GM23338 (cell line): ENCODE data around the gene CUX1. TPM values are rescaled to one million over a fixed set of nuclear protein-coding genes. Genes with fewer than 3 reads are reported as not detected.
A peak's percentile ranks its signal among the peaks of the same experiment; 100 is the strongest.

Experiments
- ATAC-seq: fragments of 200-7000 bp; cut with Tn5 transposase; 3 replicates; pipeline ENCODE4 v1.9.1; 2020
- DNase-seq: peaks from one replicate; pipeline ENCODE4 v3.0.0-alpha.2; 2015; ENCODE audit warnings: low spot score
- H2AFZ ChIP-seq: fragments of 200-600 bp; sonication (generic); 2 replicates; pipeline ENCODE4 v1.8.0; 2016; ENCODE audit warnings: antibody characterized with exemption, mild to moderate bottlenecking, moderate library complexity
- H3F3A ChIP-seq: fragments of 200-600 bp; sonication (generic); replicated peaks from 2 replicates; pipeline ENCODE4 v1.8.0; 2017; ENCODE audit warnings: antibody characterized with exemption, mixed run types, low read depth
- H3K27ac ChIP-seq: fragments of 200-600 bp; sonication (generic); 2 replicates; pipeline ENCODE4 v1.6.1; 2016; ENCODE audit warnings: low read depth
- H3K27me3 ChIP-seq: fragments of 200-600 bp; sonication (generic); 2 replicates; pipeline ENCODE4 v1.8.0; 2016; ENCODE audit warnings: mild to moderate bottlenecking, mixed run types, moderate library complexity; ENCODE audit not compliant: insufficient read depth
- H3K36me3 ChIP-seq: fragments of 200-600 bp; sonication (generic); 2 replicates; pipeline ENCODE4 v1.8.0; 2016; ENCODE audit warnings: mild to moderate bottlenecking; ENCODE audit not compliant: insufficient read depth
- H3K4me1 ChIP-seq: fragments of 200-600 bp; sonication (generic); 2 replicates; pipeline ENCODE4 v1.8.0; 2016; ENCODE audit warnings: mild to moderate bottlenecking, moderate library complexity; ENCODE audit not compliant: insufficient read depth
- H3K4me2 ChIP-seq: fragments of 200-600 bp; sonication (generic); 2 replicates; pipeline ENCODE4 v1.7.1; 2017; ENCODE audit warnings: mixed run types
- H3K4me3 ChIP-seq: fragments of 200-600 bp; sonication (generic); 2 replicates; pipeline ENCODE4 v1.6.1; 2016; ENCODE audit warnings: mixed run types
- H3K79me2 ChIP-seq: fragments of 200-600 bp; sonication (generic); replicated peaks from 2 replicates; pipeline ENCODE4 v1.8.0; 2017; ENCODE audit warnings: mild to moderate bottlenecking; ENCODE audit not compliant: insufficient read depth
- H3K9me2 ChIP-seq: fragments of 200-600 bp; sonication (generic); 2 replicates; pipeline ENCODE4 v1.8.0; 2017; ENCODE audit not compliant: insufficient read depth
- H4K20me1 ChIP-seq: fragments of 200-600 bp; sonication (generic); replicated peaks from 2 replicates; pipeline ENCODE4 v1.8.0; 2017; ENCODE audit warnings: mild to moderate bottlenecking; ENCODE audit not compliant: insufficient read depth
- H3K27ac Mint-ChIP-seq: 2 replicates; pipeline ENCODE4 v1.8.0; 2020; ENCODE audit warnings: inconsistent platforms, mild to moderate bottlenecking, moderate library complexity, mixed read lengths
- H3K27me3 Mint-ChIP-seq: 3 replicates; pipeline ENCODE4 v1.8.0; 2022; ENCODE audit warnings: low read depth, mild to moderate bottlenecking, moderate library complexity, mixed read lengths, inconsistent platforms; ENCODE audit not compliant: insufficient read depth, poor library complexity
- H3K36me3 Mint-ChIP-seq: 3 replicates; pipeline ENCODE4 v1.8.0; 2021; ENCODE audit warnings: low read depth, mild to moderate bottlenecking, inconsistent platforms, moderate library complexity, mixed read lengths
- H3K4me1 Mint-ChIP-seq: 3 replicates; pipeline ENCODE4 v1.8.0; 2020; ENCODE audit warnings: mild to moderate bottlenecking, inconsistent platforms, mixed read lengths
- H3K4me3 Mint-ChIP-seq: 3 replicates; pipeline ENCODE4 v1.8.0; 2021; ENCODE audit warnings: moderate library complexity, mild to moderate bottlenecking, inconsistent platforms, mixed read lengths
- H3K9me3 Mint-ChIP-seq: 3 replicates; pipeline ENCODE4 v1.8.0; 2020; ENCODE audit warnings: moderate library complexity, mild to moderate bottlenecking, inconsistent platforms, mixed read lengths
- CREB1 ChIP-seq: fragments of 250-450 bp; sonication (Bioruptor Pico); IDR thresholded peaks from 2 replicates; pipeline ENCODE4 v1.5.0; 2020; ENCODE audit warnings: low read depth, mild to moderate bottlenecking, moderate library complexity
- EZH2phosphoT487 ChIP-seq: fragments of 200-600 bp; sonication (generic); IDR thresholded peaks from one replicate; pipeline ENCODE4 v1.8.1; 2018; ENCODE audit warnings: antibody characterized with exemption; ENCODE audit not compliant: unreplicated experiment
- JUNB ChIP-seq: IDR thresholded peaks from one replicate; pipeline ENCODE4 v1.6.1; 2016; ENCODE audit warnings: antibody characterized with exemption; ENCODE audit not compliant: unreplicated experiment
- NANOG ChIP-seq: IDR thresholded peaks from 2 replicates; pipeline ENCODE4 v1.6.1; 2016; ENCODE audit warnings: antibody characterized with exemption, borderline replicate concordance
- POLR2AphosphoS5 ChIP-seq: IDR thresholded peaks from 2 replicates; pipeline ENCODE4 v1.6.1; 2016; ENCODE audit warnings: antibody characterized with exemption, low read depth
- ZNF114 ChIP-seq: fragments of 250-450 bp; sonication (Bioruptor Pico); IDR thresholded peaks from 2 replicates; pipeline ENCODE4 v1.5.0; 2020; ENCODE audit warnings: mild to moderate bottlenecking, moderate library complexity
- ZNF331 ChIP-seq: fragments of 250-450 bp; sonication (Bioruptor Pico); IDR thresholded peaks from 2 replicates; pipeline ENCODE4 v1.5.0; 2020; ENCODE audit warnings: low read depth, mild to moderate bottlenecking, moderate library complexity
- polyA plus RNA-seq: library from polyadenylated mRNA; unstranded; fragments of >200 nt; fragmentation: Nextera tagmentation; extraction: Ambion mirVana; gene quantifications from 2 replicates; pipeline ENCODE4 v1.2.1, GENCODE V29; 2016
- total RNA-seq: library from RNA; depleted of rRNA; stranded (reverse); fragments of >200 nt; shearing (Covaris generic); gene quantifications from 2 replicates; pipeline ENCODE4 v1.2.3, GENCODE V29; 2014
- TF ChIP-seq, protein P1 (sequence below): fragments of 250-450 bp; sonication (Bioruptor Pico); IDR thresholded peaks from 2 replicates; pipeline ENCODE4 v1.5.0; 2020; ENCODE audit warnings: mild to moderate bottlenecking, moderate library complexity
- TF ChIP-seq, protein P2 (sequence below): IDR thresholded peaks from one replicate; pipeline ENCODE4 v1.6.1; 2018; ENCODE audit warnings: antibody characterized with exemption; ENCODE audit not compliant: unreplicated experiment
- TF ChIP-seq, protein P3 (sequence below): IDR thresholded peaks from 2 replicates; pipeline ENCODE4 v1.6.1; 2016; ENCODE audit warnings: antibody characterized with exemption

The CUX1 gene
- total and polyA plus RNA-seq, 2 experiments from 2014 or later: 49.9 to 64.0 TPM

DNA sequence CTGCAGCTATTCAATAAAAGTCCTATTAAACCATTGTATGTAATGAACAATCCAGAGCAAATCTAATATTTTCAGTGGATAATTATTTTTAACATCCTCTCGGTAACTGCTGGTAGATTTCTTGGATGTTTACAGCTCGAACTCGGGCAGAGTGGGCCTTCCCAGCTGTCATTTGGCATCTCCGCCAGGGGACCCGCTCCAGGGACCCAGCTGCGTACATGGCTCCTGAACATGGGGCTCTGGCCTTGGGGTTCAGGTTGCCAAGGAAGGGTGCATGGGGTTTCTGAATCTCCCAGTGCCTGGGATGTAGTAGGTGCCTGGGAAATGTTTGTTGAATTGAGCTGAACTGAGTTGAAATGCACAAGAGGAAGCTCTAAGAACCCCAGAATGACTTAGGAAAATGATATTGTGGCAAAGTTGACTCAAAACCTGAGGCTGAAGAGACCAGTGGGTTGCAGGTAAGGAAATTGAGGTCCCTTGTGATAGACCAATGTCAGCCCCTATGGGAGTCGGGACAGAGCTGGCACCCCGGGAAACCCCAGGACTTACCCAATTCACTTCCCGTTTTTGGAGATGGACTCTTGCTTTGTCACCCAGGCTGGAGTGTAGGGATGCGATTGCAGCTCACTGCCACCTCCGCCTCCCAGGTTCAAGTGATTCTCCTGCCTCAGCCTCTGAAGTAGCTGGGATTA, 228.4 kb downstream of the CUX1 start:
- no peak for ATAC-seq
- H3K4me3 Mint-ChIP-seq: no peak overlapping the region
- H3K27me3 Mint-ChIP-seq: peaks cover 5% of the 10 kb centered on the region
- Histone ChIP-seq H3K4me1 (no peaks in the 10 kb centered on the region), H3K4me3 (no peak overlapping the region), H3K27ac (peak overlapping the region; percentile 19; the same call in 1 of the 2 replicates), H3K9me2 (no peaks in the 10 kb centered on the region), H3K36me3 (no peaks in the 10 kb centered on the region), H3K4me2 (no peak overlapping the region), H3F3A (no peaks in the 10 kb centered on the region), H3K27me3 (no peaks in the 10 kb centered on the region), H4K20me1 (peaks cover 17% of the 10 kb centered on the region; the same call in 1 of the 2 replicates), H3K79me2 (peaks cover 19% of the 10 kb centered on the region), H2AFZ (no peak overlapping the region)
- H3K4me1 Mint-ChIP-seq: peaks cover 4% of the 10 kb centered on the region
- DNase-seq: no peak
- no peaks in the 10 kb centered on the region for H3K36me3 Mint-ChIP-seq
- no peaks in the 10 kb centered on the region; the same call in 2 of the 3 replicates for H3K9me3 Mint-ChIP-seq
- TF ChIP-seq, protein P1, sequence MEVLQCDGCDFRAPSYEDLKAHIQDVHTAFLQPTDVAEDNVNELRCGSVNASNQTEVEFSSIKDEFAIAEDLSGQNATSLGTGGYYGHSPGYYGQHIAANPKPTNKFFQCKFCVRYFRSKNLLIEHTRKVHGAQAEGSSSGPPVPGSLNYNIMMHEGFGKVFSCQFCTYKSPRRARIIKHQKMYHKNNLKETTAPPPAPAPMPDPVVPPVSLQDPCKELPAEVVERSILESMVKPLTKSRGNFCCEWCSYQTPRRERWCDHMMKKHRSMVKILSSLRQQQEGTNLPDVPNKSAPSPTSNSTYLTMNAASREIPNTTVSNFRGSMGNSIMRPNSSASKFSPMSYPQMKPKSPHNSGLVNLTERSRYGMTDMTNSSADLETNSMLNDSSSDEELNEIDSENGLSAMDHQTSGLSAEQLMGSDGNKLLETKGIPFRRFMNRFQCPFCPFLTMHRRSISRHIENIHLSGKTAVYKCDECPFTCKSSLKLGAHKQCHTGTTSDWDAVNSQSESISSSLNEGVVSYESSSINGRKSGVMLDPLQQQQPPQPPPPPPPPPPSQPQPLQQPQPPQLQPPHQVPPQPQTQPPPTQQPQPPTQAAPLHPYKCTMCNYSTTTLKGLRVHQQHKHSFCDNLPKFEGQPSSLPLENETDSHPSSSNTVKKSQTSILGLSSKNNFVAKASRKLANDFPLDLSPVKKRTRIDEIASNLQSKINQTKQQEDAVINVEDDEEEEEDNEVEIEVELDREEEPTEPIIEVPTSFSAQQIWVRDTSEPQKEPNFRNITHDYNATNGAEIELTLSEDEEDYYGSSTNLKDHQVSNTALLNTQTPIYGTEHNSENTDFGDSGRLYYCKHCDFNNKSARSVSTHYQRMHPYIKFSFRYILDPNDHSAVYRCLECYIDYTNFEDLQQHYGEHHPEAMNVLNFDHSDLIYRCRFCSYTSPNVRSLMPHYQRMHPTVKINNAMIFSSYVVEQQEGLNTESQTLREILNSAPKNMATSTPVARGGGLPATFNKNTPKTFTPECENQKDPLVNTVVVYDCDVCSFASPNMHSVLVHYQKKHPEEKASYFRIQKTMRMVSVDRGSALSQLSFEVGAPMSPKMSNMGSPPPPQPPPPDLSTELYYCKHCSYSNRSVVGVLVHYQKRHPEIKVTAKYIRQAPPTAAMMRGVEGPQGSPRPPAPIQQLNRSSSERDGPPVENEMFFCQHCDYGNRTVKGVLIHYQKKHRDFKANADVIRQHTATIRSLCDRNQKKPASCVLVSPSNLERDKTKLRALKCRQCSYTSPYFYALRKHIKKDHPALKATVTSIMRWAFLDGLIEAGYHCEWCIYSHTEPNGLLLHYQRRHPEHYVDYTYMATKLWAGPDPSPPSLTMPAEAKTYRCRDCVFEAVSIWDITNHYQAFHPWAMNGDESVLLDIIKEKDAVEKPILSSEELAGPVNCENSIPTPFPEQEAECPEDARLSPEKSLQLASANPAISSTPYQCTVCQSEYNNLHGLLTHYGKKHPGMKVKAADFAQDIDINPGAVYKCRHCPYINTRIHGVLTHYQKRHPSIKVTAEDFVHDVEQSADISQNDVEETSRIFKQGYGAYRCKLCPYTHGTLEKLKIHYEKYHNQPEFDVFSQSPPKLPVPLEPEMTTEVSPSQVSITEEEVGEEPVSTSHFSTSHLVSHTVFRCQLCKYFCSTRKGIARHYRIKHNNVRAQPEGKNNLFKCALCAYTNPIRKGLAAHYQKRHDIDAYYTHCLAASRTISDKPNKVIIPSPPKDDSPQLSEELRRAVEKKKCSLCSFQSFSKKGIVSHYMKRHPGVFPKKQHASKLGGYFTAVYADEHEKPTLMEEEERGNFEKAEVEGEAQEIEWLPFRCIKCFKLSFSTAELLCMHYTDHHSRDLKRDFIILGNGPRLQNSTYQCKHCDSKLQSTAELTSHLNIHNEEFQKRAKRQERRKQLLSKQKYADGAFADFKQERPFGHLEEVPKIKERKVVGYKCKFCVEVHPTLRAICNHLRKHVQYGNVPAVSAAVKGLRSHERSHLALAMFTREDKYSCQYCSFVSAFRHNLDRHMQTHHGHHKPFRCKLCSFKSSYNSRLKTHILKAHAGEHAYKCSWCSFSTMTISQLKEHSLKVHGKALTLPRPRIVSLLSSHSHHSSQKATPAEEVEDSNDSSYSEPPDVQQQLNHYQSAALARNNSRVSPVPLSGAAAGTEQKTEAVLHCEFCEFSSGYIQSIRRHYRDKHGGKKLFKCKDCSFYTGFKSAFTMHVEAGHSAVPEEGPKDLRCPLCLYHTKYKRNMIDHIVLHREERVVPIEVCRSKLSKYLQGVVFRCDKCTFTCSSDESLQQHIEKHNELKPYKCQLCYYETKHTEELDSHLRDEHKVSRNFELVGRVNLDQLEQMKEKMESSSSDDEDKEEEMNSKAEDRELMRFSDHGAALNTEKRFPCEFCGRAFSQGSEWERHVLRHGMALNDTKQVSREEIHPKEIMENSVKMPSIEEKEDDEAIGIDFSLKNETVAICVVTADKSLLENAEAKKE (CRISPR knock-in tag): no peak
- TF ChIP-seq ZNF114 (CRISPR knock-in tag): no peak
- no peak for TF ChIP-seq NANOG
- TF ChIP-seq ZNF331 (CRISPR knock-in tag): no peak
- TF ChIP-seq CREB1 (CRISPR knock-in tag): no peak
- TF ChIP-seq POLR2AphosphoS5: no peak
- TF ChIP-seq JUNB: no peak
- TF ChIP-seq, protein P2, sequence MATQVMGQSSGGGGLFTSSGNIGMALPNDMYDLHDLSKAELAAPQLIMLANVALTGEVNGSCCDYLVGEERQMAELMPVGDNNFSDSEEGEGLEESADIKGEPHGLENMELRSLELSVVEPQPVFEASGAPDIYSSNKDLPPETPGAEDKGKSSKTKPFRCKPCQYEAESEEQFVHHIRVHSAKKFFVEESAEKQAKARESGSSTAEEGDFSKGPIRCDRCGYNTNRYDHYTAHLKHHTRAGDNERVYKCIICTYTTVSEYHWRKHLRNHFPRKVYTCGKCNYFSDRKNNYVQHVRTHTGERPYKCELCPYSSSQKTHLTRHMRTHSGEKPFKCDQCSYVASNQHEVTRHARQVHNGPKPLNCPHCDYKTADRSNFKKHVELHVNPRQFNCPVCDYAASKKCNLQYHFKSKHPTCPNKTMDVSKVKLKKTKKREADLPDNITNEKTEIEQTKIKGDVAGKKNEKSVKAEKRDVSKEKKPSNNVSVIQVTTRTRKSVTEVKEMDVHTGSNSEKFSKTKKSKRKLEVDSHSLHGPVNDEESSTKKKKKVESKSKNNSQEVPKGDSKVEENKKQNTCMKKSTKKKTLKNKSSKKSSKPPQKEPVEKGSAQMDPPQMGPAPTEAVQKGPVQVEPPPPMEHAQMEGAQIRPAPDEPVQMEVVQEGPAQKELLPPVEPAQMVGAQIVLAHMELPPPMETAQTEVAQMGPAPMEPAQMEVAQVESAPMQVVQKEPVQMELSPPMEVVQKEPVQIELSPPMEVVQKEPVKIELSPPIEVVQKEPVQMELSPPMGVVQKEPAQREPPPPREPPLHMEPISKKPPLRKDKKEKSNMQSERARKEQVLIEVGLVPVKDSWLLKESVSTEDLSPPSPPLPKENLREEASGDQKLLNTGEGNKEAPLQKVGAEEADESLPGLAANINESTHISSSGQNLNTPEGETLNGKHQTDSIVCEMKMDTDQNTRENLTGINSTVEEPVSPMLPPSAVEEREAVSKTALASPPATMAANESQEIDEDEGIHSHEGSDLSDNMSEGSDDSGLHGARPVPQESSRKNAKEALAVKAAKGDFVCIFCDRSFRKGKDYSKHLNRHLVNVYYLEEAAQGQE: no peak
- no peak for TF ChIP-seq EZH2phosphoT487
- TF ChIP-seq, protein P3, sequence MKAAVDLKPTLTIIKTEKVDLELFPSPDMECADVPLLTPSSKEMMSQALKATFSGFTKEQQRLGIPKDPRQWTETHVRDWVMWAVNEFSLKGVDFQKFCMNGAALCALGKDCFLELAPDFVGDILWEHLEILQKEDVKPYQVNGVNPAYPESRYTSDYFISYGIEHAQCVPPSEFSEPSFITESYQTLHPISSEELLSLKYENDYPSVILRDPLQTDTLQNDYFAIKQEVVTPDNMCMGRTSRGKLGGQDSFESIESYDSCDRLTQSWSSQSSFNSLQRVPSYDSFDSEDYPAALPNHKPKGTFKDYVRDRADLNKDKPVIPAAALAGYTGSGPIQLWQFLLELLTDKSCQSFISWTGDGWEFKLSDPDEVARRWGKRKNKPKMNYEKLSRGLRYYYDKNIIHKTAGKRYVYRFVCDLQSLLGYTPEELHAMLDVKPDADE: no peak
- no peak overlapping the region for H3K27ac Mint-ChIP-seq
